ENCODE measurements around the gene CFAP45.

Gene CFAP45

DNA sequence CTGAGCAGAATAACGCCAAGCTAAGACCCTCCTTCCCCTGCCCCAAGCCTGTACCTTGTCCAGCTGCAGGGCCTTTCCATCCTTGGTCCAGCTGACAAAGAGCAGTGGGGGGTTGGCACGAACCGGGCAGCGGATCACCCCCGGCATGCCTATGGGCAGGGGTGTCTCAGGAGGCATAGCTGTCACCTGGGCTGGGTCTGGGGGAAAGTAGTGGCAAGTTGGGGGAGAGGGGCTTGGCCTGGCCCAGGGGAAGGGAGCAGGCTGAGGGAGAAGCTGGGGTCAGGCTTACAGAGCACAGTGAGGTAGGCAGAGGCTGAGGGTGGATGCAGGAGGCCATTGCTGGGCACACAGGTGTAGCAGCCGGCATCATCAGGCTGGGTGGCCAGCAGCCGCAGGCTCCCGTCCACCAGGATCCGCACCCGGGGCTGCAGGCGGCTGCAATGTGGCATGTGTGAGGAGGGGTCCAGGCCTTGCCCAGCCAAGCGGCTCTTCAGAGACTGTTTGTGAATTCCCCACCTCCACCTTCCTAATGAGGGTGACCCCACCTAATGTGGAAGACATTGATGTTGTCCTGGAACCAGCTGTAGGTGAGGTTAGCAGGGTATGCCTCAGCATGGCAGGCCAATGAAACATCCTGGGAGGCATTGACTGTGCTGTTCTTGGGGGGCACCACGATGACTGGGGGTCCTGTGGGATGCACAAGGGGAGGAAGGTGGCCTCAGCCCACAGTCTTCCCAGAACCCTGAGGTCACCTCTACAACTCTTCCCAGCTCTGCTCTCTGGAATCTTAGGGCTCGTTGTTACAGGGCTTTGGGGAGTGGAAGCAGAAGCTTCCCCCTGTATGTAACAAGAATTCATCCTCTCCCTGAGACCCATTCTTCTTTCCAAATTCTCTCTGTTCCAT, 34.4 kb upstream of the CFAP45 start:
- Histone ChIP-seq H3K9ac (ENCODE audit: low read length) (no peak overlapping the region), H3K27me3 (ENCODE audit: control insufficient read depth, insufficient read depth, low read length) (no peaks in the 10 kb centered on the region), H3K36me3 (ENCODE audit: control insufficient read depth, insufficient read depth, low read length) (no peaks in the 10 kb centered on the region), H3K4me3 (ENCODE audit: low read length) (no peak overlapping the region), H3K4me1 (ENCODE audit: control insufficient read depth, insufficient read depth, low read length) (peaks cover 44% of the 10 kb centered on the region), H3K9me3 (ENCODE audit: control insufficient read depth, low read length) (no peaks in the 10 kb centered on the region)

- H3K36me3 ChIP-seq (ENCODE audit: control insufficient read depth, insufficient read depth, low read length), result no peaks in the 10 kb centered on the region
- no peaks in the 10 kb centered on the region for H3K9me3 ChIP-seq (ENCODE audit: control insufficient read depth, low read length)
- H3K9ac ChIP-seq (ENCODE audit: low read length), result no peak overlapping the region
- no peaks in the 10 kb centered on the region for H3K27me3 ChIP-seq (ENCODE audit: control insufficient read depth, insufficient read depth, low read length)
- peaks cover 34% of the 10 kb centered on the region for H3K4me1 ChIP-seq (ENCODE audit: control insufficient read depth, insufficient read depth, low read length)
- no peak overlapping the region for H3K4me3 ChIP-seq (ENCODE audit: low read length)
These were observed 33.4 kb upstream of the CFAP45 start for GRCh38 chr1:159933347-159933746.

DNA sequence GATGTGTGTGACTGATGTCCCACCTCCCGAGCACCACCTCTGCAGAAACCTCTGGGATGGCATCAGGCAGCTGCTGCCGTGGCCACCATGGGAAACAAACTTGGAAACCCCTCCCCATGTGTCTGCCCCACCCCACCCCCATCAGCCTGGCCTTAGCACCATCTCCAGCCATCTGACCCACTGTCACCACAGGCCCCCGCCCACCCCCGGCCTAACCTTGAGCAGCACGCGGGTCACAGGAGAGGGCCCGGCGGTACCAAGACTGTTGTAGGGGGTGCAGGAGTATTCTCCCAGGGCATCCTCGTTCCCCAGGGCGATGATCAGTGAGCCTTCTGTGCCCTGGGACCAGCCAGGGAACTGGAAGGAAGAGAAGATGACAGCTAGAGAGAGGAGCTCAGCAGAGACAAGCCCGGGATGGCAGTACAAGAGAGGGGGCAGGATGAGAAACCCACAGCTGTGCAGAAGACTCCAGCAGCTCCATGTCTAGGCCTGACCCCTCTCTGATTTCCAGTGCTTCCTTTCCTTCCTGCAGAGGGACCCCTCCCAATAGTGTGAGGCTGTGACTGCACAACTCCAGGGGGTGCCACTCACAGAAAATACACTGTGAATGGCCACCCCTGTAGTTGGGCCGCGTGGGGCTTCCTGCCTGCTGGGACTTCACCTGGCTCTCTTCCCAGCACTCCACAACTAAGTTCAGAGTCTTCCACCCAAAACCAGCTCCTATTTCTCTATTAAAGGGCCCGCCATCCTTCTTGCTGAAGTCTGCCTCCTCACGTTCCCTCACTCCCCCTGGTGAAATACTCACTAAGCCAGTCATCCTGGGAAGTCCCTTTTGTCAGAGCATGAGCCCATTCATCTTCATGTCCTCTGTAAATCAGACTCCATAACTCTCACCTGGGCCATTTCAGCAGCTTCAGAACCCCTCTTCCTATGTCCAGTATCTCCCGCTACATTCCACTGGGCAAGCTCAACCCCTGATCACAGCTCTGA, 32.6 kb upstream of the CFAP45 start:
- Histone ChIP-seq H3K9me3 (ENCODE audit: control insufficient read depth, low read length) (no peaks in the 10 kb centered on the region), H3K9ac (ENCODE audit: low read length) (no peak overlapping the region), H3K27me3 (ENCODE audit: control insufficient read depth, insufficient read depth, low read length) (no peaks in the 10 kb centered on the region), H3K4me1 (ENCODE audit: control insufficient read depth, insufficient read depth, low read length) (peaks cover 26% of the 10 kb centered on the region), H3K4me3 (ENCODE audit: low read length) (no peak overlapping the region), H3K36me3 (ENCODE audit: control insufficient read depth, insufficient read depth, low read length) (no peaks in the 10 kb centered on the region)

DNA sequence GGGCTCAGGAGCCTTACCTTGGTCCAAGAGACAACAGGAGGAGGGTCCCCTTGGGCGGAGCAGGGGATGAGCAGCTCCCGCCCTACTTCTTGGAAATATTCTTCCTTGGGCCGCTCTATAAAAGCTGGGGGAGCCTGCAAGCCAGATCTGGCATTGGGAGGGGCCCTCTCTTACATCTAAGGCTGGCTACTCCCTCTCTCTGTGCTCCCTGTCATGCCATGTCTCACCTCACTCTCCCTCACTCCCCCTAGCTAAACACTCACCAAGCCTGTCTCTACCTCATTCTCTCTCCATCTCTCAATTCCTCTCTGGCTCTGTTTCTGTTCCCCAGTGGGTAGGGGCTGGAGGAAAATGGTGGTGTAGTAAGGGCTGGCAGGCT, 31.8 kb upstream of the CFAP45 start:
- Histone ChIP-seq H3K9ac (ENCODE audit: low read length) (no peak overlapping the region), H3K9me3 (ENCODE audit: control insufficient read depth, low read length) (no peaks in the 10 kb centered on the region), H3K4me1 (ENCODE audit: control insufficient read depth, insufficient read depth, low read length) (peaks cover 18% of the 10 kb centered on the region), H3K4me3 (ENCODE audit: low read length) (no peak overlapping the region), H3K27me3 (ENCODE audit: control insufficient read depth, insufficient read depth, low read length) (no peaks in the 10 kb centered on the region), H3K36me3 (ENCODE audit: control insufficient read depth, insufficient read depth, low read length) (no peaks in the 10 kb centered on the region)

GRCh38 chr1:159931101-159931794, 31.3 kb upstream of the CFAP45 start:
- Histone ChIP-seq H3K27me3 (ENCODE audit: control insufficient read depth, insufficient read depth, low read length) (no peaks in the 10 kb centered on the region), H3K9me3 (ENCODE audit: control insufficient read depth, low read length) (no peaks in the 10 kb centered on the region), H3K4me1 (ENCODE audit: control insufficient read depth, insufficient read depth, low read length) (peaks cover 18% of the 10 kb centered on the region), H3K9ac (ENCODE audit: low read length) (no peak overlapping the region), H3K36me3 (ENCODE audit: control insufficient read depth, insufficient read depth, low read length) (no peaks in the 10 kb centered on the region), H3K4me3 (ENCODE audit: low read length) (no peak overlapping the region)

- Histone ChIP-seq H3K4me3 (ENCODE audit: low read length) (no peak overlapping the region), H3K27me3 (ENCODE audit: control insufficient read depth, insufficient read depth, low read length) (no peaks in the 10 kb centered on the region), H3K36me3 (ENCODE audit: control insufficient read depth, insufficient read depth, low read length) (no peaks in the 10 kb centered on the region), H3K4me1 (ENCODE audit: control insufficient read depth, insufficient read depth, low read length) (peaks cover 20% of the 10 kb centered on the region), H3K9ac (ENCODE audit: low read length) (no peak overlapping the region), H3K9me3 (ENCODE audit: control insufficient read depth, low read length) (no peaks in the 10 kb centered on the region)
These were observed 30.7 kb upstream of the CFAP45 start for GRCh38 chr1:159930634-159931033.

DNA sequence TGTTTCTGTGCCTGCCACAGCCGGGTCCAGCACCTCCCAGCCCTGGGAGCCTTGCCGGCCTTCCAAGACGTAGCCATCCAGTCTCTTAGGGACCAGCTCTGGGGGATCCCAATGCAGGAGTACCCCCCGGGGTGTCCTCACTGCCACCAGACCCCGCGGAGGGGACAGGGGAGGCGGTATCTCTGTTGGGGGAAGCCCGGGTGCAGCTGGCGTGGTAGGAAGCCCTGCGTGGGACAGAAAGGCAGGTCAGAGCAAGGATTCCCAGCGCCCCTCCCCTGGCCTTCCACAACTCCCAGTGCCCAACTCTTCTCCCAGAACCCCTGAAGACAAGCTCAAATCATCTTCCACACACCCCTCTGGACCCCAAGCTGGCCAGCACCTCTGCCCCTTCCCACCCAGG, 30.3 kb upstream of the CFAP45 start:
- peaks cover 20% of the 10 kb centered on the region for H3K4me1 ChIP-seq (ENCODE audit: control insufficient read depth, insufficient read depth, low read length)
- H3K36me3 ChIP-seq (ENCODE audit: control insufficient read depth, insufficient read depth, low read length), result no peaks in the 10 kb centered on the region
- H3K4me3 ChIP-seq (ENCODE audit: low read length), result no peak overlapping the region
- H3K9ac ChIP-seq (ENCODE audit: low read length), result no peak overlapping the region
- no peaks in the 10 kb centered on the region for H3K9me3 ChIP-seq (ENCODE audit: control insufficient read depth, low read length)
- H3K27me3 ChIP-seq (ENCODE audit: control insufficient read depth, insufficient read depth, low read length), result no peaks in the 10 kb centered on the region

DNA sequence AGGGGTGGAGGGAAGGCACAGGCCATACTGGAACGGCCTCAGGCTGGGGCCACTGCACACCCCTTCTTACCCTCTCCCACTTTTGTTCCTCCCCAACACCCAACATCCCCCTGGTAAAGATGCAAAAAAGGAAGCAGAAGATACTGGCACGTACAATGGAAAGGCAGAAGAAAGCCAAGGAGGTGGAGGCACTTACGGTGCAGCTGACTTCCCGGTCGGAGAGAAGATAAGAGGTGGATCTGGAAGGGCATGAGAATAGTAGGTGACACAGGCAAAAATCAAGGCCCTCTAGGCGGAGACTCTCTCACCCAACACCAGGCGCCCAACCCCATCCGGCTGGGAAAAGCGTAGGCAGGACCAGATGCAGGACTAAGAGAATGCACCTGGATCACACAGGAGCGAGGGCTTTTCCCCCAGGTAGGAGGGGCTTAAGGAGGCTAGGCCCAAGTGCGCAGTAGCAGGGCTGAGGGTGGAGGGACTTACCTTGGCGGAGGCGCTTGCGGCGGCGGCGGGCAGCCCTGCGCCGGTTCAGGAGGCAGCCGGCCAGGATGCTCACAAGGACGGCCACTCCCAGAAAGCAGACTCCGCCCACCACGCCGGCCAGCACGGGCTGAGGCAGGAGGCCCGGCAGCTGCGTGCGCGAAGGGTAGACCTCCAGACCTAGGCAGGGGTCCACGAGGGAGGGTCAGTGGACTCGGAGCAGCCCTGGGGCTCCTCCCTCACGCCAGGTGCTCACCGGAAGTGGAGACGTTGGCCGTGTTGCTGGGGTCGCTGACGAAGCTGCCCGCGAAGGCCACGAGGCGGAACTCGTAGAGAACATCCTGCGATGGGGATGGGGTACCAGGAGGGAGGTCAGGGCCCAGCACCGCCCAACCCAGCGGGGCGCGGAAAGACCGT, 29.4 kb upstream of the CFAP45 start:
- Histone ChIP-seq H3K4me1 (ENCODE audit: control insufficient read depth, insufficient read depth, low read length) (peaks cover 20% of the 10 kb centered on the region), H3K36me3 (ENCODE audit: control insufficient read depth, insufficient read depth, low read length) (peaks cover 3% of the 10 kb centered on the region), H3K4me3 (ENCODE audit: low read length) (no peak overlapping the region), H3K27me3 (ENCODE audit: control insufficient read depth, insufficient read depth, low read length) (no peaks in the 10 kb centered on the region), H3K9me3 (ENCODE audit: control insufficient read depth, low read length) (no peaks in the 10 kb centered on the region), H3K9ac (ENCODE audit: low read length) (peak overlapping the region; percentile 42)

GRCh38 chr1:159928491-159929050, 28.6 kb upstream of the CFAP45 start:
- Histone ChIP-seq H3K4me1 (ENCODE audit: control insufficient read depth, insufficient read depth, low read length) (peaks cover 20% of the 10 kb centered on the region), H3K27me3 (ENCODE audit: control insufficient read depth, insufficient read depth, low read length) (no peaks in the 10 kb centered on the region), H3K4me3 (ENCODE audit: low read length) (no peak overlapping the region), H3K9me3 (ENCODE audit: control insufficient read depth, low read length) (no peaks in the 10 kb centered on the region), H3K9ac (ENCODE audit: low read length) (no peak overlapping the region), H3K36me3 (ENCODE audit: control insufficient read depth, insufficient read depth, low read length) (peaks cover 3% of the 10 kb centered on the region)

GRCh38 chr1:159927849-159928431, 28.0 kb upstream of the CFAP45 start:
- Histone ChIP-seq H3K4me1 (ENCODE audit: control insufficient read depth, insufficient read depth, low read length) (peaks cover 21% of the 10 kb centered on the region), H3K9me3 (ENCODE audit: control insufficient read depth, low read length) (no peaks in the 10 kb centered on the region), H3K27me3 (ENCODE audit: control insufficient read depth, insufficient read depth, low read length) (no peaks in the 10 kb centered on the region), H3K9ac (ENCODE audit: low read length) (no peak overlapping the region), H3K36me3 (ENCODE audit: control insufficient read depth, insufficient read depth, low read length) (peaks cover 3% of the 10 kb centered on the region), H3K4me3 (ENCODE audit: low read length) (no peak overlapping the region)
